CD14-positive monocyte (primary cell): ENCODE results near the gene PLXNC1. TPM values are rescaled to one million over a fixed set of nuclear protein-coding genes. Genes with fewer than 3 reads are reported as not detected.
A peak's percentile ranks its signal among the peaks of the same experiment; 100 is the strongest.

Source experiments
- DNase-seq, 3 donors: peaks; one replicate each; pipeline ENCODE4 v3.0.0-alpha.2; 2011 to 2022
- H2AFZ ChIP-seq: 2 replicates; pipeline ENCODE4 v1.6.0; 2012; ENCODE audit warnings: mild to moderate bottlenecking, low read depth, low read length, inconsistent platforms; ENCODE audit not compliant: insufficient read depth, poor library complexity, severe bottlenecking
- H3K27ac ChIP-seq, 2 donors: 1 replicate in 1 of 2; 2 replicates in 1 of 2; pipeline ENCODE4 v1.5.1; 2012 to 2013; ENCODE audit warnings: low read length in 2 of 2, control low read depth in 1 of 2, inconsistent platforms in 1 of 2, low read depth in 1 of 2, mild to moderate bottlenecking in 1 of 2
- H3K27me3 ChIP-seq, 2 donors: one replicate each; pipeline versions ENCODE4 v1.6.0 to v1.6.1; 2011 to 2013; ENCODE audit warnings: low read length in 2 of 2; ENCODE audit not compliant: control insufficient read depth in 2 of 2, insufficient read depth in 2 of 2
- H3K36me3 ChIP-seq, 2 donors: replicated peaks in 1 of 2; 1 replicate in 1 of 2; 2 replicates in 1 of 2; pipeline versions ENCODE4 v1.5.1 to v1.6.1; 2012 to 2013; ENCODE audit warnings: low read length in 2 of 2, control low read depth in 1 of 2, inconsistent platforms in 1 of 2, mild to moderate bottlenecking in 1 of 2; ENCODE audit not compliant: insufficient read depth in 2 of 2, control insufficient read depth in 1 of 2
- H3K4me1 ChIP-seq, 2 donors: 1 replicate in 1 of 2; 2 replicates in 1 of 2; pipeline versions ENCODE4 v1.5.1 to v1.6.1; 2012 to 2013; ENCODE audit warnings: low read length in 2 of 2, control low read depth in 1 of 2, inconsistent platforms in 1 of 2, mild to moderate bottlenecking in 1 of 2, moderate library complexity in 1 of 2; ENCODE audit not compliant: insufficient read depth in 2 of 2, control insufficient read depth in 1 of 2
- H3K4me2 ChIP-seq: replicated peaks from 2 replicates; pipeline ENCODE3; 2012; ENCODE audit warnings: low read length, moderate library complexity, mild to moderate bottlenecking; ENCODE audit not compliant: poor library complexity, severe bottlenecking; ENCODE audit errors: extremely low read depth
- H3K4me3 ChIP-seq, 3 experiments: fragments of 200-600 bp in 1 of 3; sonication (generic) in 1 of 3; replicated peaks in 1 of 3; 1 replicate in 2 of 3; 2 replicates in 1 of 3; pipeline ENCODE4 v1.5.1; 2011 to 2013; ENCODE audit warnings: low read length in 3 of 3, mild to moderate bottlenecking in 3 of 3, control low read depth in 2 of 3, low read depth in 2 of 3, inconsistent platforms in 1 of 3, moderate library complexity in 1 of 3
- H3K79me2 ChIP-seq: 2 replicates; pipeline ENCODE4 v1.6.0; 2012; ENCODE audit warnings: mild to moderate bottlenecking, control low read depth, inconsistent platforms, low read length, moderate library complexity; ENCODE audit not compliant: insufficient read depth
- H3K9ac ChIP-seq: 2 replicates; pipeline ENCODE4 v1.6.0; 2017; ENCODE audit warnings: low read length, mild to moderate bottlenecking; ENCODE audit not compliant: insufficient read depth, poor library complexity, severe bottlenecking
- H3K9me3 ChIP-seq, 2 donors: replicated peaks in 1 of 2; 1 replicate in 1 of 2; 2 replicates in 1 of 2; pipeline versions ENCODE4 v1.5.1 to v1.6.1; 2012 to 2013; ENCODE audit warnings: low read length in 2 of 2, control low read depth in 1 of 2; ENCODE audit not compliant: control insufficient read depth in 1 of 2, insufficient read depth in 1 of 2
- H4K20me1 ChIP-seq: 2 replicates; pipeline ENCODE4 v1.6.0; 2012; ENCODE audit warnings: mild to moderate bottlenecking, low read length, control low read depth, moderate library complexity; ENCODE audit not compliant: insufficient read depth
- H3K27ac Mint-ChIP-seq, 7 donors: one replicate each; pipeline ENCODE4 v1.8.0; 2020; ENCODE audit warnings: mild to moderate bottlenecking in 7 of 7, mixed read lengths in 7 of 7, moderate library complexity in 6 of 7, inconsistent platforms in 2 of 7
- H3K27me3 Mint-ChIP-seq, 3 donors: one replicate each; pipeline ENCODE4 v1.8.0; 2021 to 2022; ENCODE audit warnings: low read depth in 3 of 3, mild to moderate bottlenecking in 3 of 3, mixed read lengths in 3 of 3, moderate library complexity in 3 of 3, inconsistent platforms in 1 of 3
- H3K36me3 Mint-ChIP-seq, 2 donors: one replicate each; pipeline ENCODE4 v1.8.0; 2020; ENCODE audit warnings: mixed read lengths in 2 of 2, inconsistent platforms in 1 of 2, mild to moderate bottlenecking in 1 of 2
- H3K4me1 Mint-ChIP-seq: one replicate; pipeline ENCODE4 v1.8.0; 2020; ENCODE audit warnings: mild to moderate bottlenecking, mixed read lengths
- H3K4me3 Mint-ChIP-seq, 2 donors: one replicate each; pipeline ENCODE4 v1.8.0; 2020; ENCODE audit warnings: mild to moderate bottlenecking in 2 of 2, mixed read lengths in 2 of 2, moderate library complexity in 1 of 2
- H3K9me3 Mint-ChIP-seq, 7 donors: one replicate each; pipeline ENCODE4 v1.8.0; 2020 to 2022; ENCODE audit warnings: mixed read lengths in 7 of 7, mild to moderate bottlenecking in 6 of 7, moderate library complexity in 6 of 7, inconsistent platforms in 2 of 7
- WGBS: methylation state at CpG from one replicate; pipeline ENCODE4 v1.1.5; 2013; ENCODE audit warnings: missing lambda C conversion rate; ENCODE audit not compliant: insufficient coverage; 5-methylcytosine and 5-hydroxymethylcytosine counted together
- intact Hi-C, 2 donors: fragments of 100-400 bp; cut with micrococcal nuclease; formaldehyde crosslinking; loops; one replicate each; pipeline versions ENCODE4 v1.15.0 to v1.15.1; 2023
- polyA plus RNA-seq, 3 donors: library from polyadenylated mRNA; depleted of rRNA in 1 of 3; unstranded in 2 of 3; stranded (reverse) in 1 of 3; fragments of 300-500 nt in 2 of 3; fragments of >200 nt in 1 of 3; fragmentation: Illumina TruSeq in 2 of 3; gene quantifications; 1 replicate in 2 of 3; 2 replicates in 1 of 3; pipeline ENCODE4 v1.2.3, GENCODE V29; 2012 to 2021
- TF ChIP-seq, protein P1 (sequence below): fragments of 200-600 bp; IDR thresholded peaks from one replicate; pipeline ENCODE4 v1.8.0; 2022; ENCODE audit warnings: antibody characterized with exemption, mild to moderate bottlenecking

Gene PLXNC1
- polyA plus RNA-seq, 3 donors = 14.3 to 35.2 (median 15.4) TPM

DNA sequence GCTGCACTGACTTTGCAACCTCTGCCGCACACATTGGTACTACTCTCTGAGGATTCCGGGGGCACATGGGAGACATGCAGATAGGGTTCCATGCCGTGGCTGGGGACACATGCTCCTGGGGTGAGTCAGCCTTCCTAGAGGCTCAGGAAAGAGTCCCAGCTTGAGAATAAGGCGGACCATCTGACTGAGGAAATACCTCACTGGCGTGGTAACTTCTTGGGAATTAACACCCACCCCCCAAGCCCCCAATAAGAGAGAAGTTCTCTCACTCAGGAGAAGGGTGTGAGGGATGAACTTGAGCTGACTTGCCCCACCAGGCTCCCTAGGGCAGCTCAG, 23.2 kb downstream of the PLXNC1 start:
- Histone ChIP-seq H3K9ac (no peak overlapping the region), H3K4me3 (no peak overlapping the region), H2AFZ (no peak overlapping the region), H4K20me1 (peaks cover 30% of the 10 kb centered on the region), H3K79me2 (peaks cover 41% of the 10 kb centered on the region), H3K27ac (peak overlapping the region; percentile 13 to 97), H3K4me2 (no peak overlapping the region), H3K27me3 (no peaks in the 10 kb centered on the region), H3K9me3 (no peaks in the 10 kb centered on the region), H3K36me3 (peaks cover 21 to 44% of the 10 kb centered on the region in 2 donors), H3K4me1 (peaks cover 52% of the 10 kb centered on the region in 2 donors)
- WGBS = 100% methylated on average over 2 of the region's 5 CpGs
- TF ChIP-seq, protein P1, sequence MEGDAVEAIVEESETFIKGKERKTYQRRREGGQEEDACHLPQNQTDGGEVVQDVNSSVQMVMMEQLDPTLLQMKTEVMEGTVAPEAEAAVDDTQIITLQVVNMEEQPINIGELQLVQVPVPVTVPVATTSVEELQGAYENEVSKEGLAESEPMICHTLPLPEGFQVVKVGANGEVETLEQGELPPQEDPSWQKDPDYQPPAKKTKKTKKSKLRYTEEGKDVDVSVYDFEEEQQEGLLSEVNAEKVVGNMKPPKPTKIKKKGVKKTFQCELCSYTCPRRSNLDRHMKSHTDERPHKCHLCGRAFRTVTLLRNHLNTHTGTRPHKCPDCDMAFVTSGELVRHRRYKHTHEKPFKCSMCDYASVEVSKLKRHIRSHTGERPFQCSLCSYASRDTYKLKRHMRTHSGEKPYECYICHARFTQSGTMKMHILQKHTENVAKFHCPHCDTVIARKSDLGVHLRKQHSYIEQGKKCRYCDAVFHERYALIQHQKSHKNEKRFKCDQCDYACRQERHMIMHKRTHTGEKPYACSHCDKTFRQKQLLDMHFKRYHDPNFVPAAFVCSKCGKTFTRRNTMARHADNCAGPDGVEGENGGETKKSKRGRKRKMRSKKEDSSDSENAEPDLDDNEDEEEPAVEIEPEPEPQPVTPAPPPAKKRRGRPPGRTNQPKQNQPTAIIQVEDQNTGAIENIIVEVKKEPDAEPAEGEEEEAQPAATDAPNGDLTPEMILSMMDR = no peak
- intact Hi-C loops = loop anchor here in 1 of 2 donors (2.0 to 10.0 kb wide), 5 partner anchors 17 to 473 kb away; no protein-coding TSS in a partner anchor
- Mint-ChIP-seq H3K36me3 (peaks cover 51 to 56% of the 10 kb centered on the region in 2 donors), H3K4me3 (no peak overlapping the region), H3K27ac (peak overlapping the region; percentile 90 to 98 (median 93)), H3K27me3 (peaks cover 0 to 2% (median 0%) of the 10 kb centered on the region in 3 donors), H3K4me1 (peaks cover 65% of the 10 kb centered on the region), H3K9me3 (peaks cover 0 to 2% (median 0%) of the 10 kb centered on the region in 7 donors)
- DNase-seq = peak in 1 of 3 donors; percentile 35

DNA sequence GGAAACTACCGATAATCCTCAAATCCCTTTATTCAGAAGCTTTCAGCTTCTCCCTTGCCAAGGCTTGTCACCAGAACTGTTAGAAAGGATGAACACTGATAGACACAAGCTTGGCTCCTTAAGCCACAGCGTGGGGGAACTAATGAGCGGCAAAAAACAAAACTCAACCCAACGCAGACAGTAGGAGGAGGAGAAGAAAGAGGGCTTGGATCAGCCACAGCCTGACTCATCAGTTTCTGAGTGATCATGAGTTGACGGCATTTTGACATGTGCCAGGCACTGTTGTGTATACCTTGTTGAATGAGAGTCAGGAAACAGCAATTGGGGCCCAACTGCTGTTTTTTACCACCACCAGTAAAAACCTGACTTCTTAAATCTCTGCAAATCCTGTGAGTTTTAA, 23.7 kb downstream of the PLXNC1 start:
- peaks cover 0 to 2% (median 0%) of the 10 kb centered on the region in 3 donors for H3K27me3 Mint-ChIP-seq
- no peak overlapping the region for H3K9ac ChIP-seq
- peak; percentile 71 to 87 (median 81) for DNase-seq
- H3K9me3 Mint-ChIP-seq = peaks cover 0 to 2% (median 0%) of the 10 kb centered on the region in 7 donors
- H3K4me2 ChIP-seq = no peak overlapping the region
- H3K36me3 Mint-ChIP-seq = peaks cover 48 to 51% of the 10 kb centered on the region in 2 donors
- TF ChIP-seq, protein P1 = no peak
- H3K4me1 Mint-ChIP-seq = peaks cover 65% of the 10 kb centered on the region
- peaks cover 21 to 40% of the 10 kb centered on the region in 2 donors for H3K36me3 ChIP-seq
- no peaks in the 10 kb centered on the region for H3K27me3 ChIP-seq
- H3K27ac ChIP-seq = peak overlapping the region; percentile 13 to 97
- peaks cover 52 to 53% of the 10 kb centered on the region in 2 donors for H3K4me1 ChIP-seq
- H4K20me1 ChIP-seq = peaks cover 25% of the 10 kb centered on the region
- H3K27ac Mint-ChIP-seq = peak overlapping the region; percentile 90 to 98 (median 93)
- no peak overlapping the region for H3K4me3 ChIP-seq
- peaks cover 36% of the 10 kb centered on the region for H3K79me2 ChIP-seq
- H3K4me3 Mint-ChIP-seq = no peak overlapping the region
- no peak overlapping the region for H2AFZ ChIP-seq
- WGBS = 0% methylated on average over 1 of the region's 5 CpGs
- H3K9me3 ChIP-seq = no peaks in the 10 kb centered on the region
- intact Hi-C loops = loop anchor here in 1 of 2 donors (5.0 to 10.0 kb wide), 4 partner anchors 35 to 473 kb away; no protein-coding TSS in a partner anchor
